GM12878 (cell line): Measurements from ENCODE around the gene DLG2. TPM values are rescaled to one million over a fixed set of nuclear protein-coding genes. Genes with fewer than 3 reads are reported as not detected.

Experiments used
- CHD2 ChIP-seq: IDR thresholded peaks from 2 replicates; pipeline ENCODE4 v1.6.1; 2011; ENCODE audit warnings: low read depth, low read length, improper control_type of control experiment, borderline replicate concordance
- CUX1 ChIP-seq: IDR thresholded peaks from 2 replicates; pipeline ENCODE4 v1.6.1; 2012; ENCODE audit warnings: improper control_type of control experiment, low read depth, low read length; ENCODE audit not compliant: insufficient replicate concordance
- EP300 ChIP-seq, 2 experiments: fragments of 150-350 bp in 1 of 2; IDR thresholded peaks; 2 replicates each; pipeline ENCODE4 v1.6.1; 2011 to 2012; ENCODE audit warnings: low read depth in 2 of 2, low read length in 2 of 2, borderline replicate concordance in 1 of 2, improper control_type of control experiment in 1 of 2, inconsistent platforms in 1 of 2; ENCODE audit not compliant: control insufficient read depth in 1 of 2
- MLLT1 ChIP-seq: fragments of 450-650 bp; IDR thresholded peaks from 2 replicates; pipeline ENCODE4 v1.6.1; 2016; ENCODE audit warnings: mild to moderate bottlenecking
- MTA2 ChIP-seq: fragments of 450-650 bp; IDR thresholded peaks from 2 replicates; pipeline ENCODE4 v1.6.1; 2016; ENCODE audit warnings: low read depth, mild to moderate bottlenecking, moderate library complexity
- RAD21 ChIP-seq: IDR thresholded peaks from 2 replicates; pipeline ENCODE4 v1.6.1; 2011; ENCODE audit warnings: mild to moderate bottlenecking, low read depth, low read length, moderate library complexity; ENCODE audit not compliant: insufficient read depth
- SMC3 ChIP-seq: IDR thresholded peaks from 2 replicates; pipeline ENCODE4 v1.6.1; 2011; ENCODE audit warnings: low read length, improper control_type of control experiment, borderline replicate concordance
- TARDBP ChIP-seq: IDR thresholded peaks from 2 replicates; pipeline ENCODE4 v1.6.1; 2016; ENCODE audit warnings: borderline replicate concordance
- ZBTB4 ChIP-seq: fragments of 450-650 bp; formaldehyde crosslinking; IDR thresholded peaks from 2 replicates; pipeline ENCODE4 v1.4.0; 2022; ENCODE audit warnings: mild to moderate bottlenecking, moderate library complexity
- ZNF274 ChIP-seq: IDR thresholded peaks from one replicate; pipeline ENCODE4 v1.8.0; 2011; ENCODE audit not compliant: insufficient read length, insufficient read depth
- ZSCAN29 ChIP-seq: fragments of 450-650 bp; IDR thresholded peaks from 2 replicates; pipeline ENCODE4 v1.6.1; 2017; ENCODE audit warnings: mild to moderate bottlenecking, moderate library complexity
- polyA plus RNA-seq, 11 experiments: library from polyadenylated mRNA; depleted of rRNA in 4 of 11; unstranded in 6 of 11; stranded (reverse) in 5 of 11; fragments of >200 nt; fragmentation: Nextera tagmentation in 4 of 11; fragmentation: Illumina TruSeq in 1 of 11; extraction: Ambion mirVana in 4 of 11; extraction: Trizol in 1 of 11; gene quantifications; 1 replicate in 1 of 11; 2 replicates in 10 of 11; pipeline versions ENCODE4 v1.2.1 to v1.2.3, GENCODE V29; 2011 to 2016; ENCODE audit warnings: inconsistent platforms in 2 of 11, missing spikeins in 2 of 11, low read depth in 1 of 11
- total RNA-seq, 4 experiments: library from RNA; depleted of rRNA in 3 of 4; stranded (reverse); fragments of >200 nt in 3 of 4; fragmentation: Illumina TruSeq in 1 of 4; extraction: Trizol in 1 of 4; gene quantifications; 2 replicates each; pipeline versions ENCODE4 v1.2.1 to v1.2.3, GENCODE V29; 2013 to 2021
- TF ChIP-seq, protein P1 (sequence below): fragments of 450-650 bp; IDR thresholded peaks from 2 replicates; pipeline ENCODE4 v1.6.1; 2016; ENCODE audit warnings: mild to moderate bottlenecking
- TF ChIP-seq, protein P2 (sequence below): IDR thresholded peaks from 2 replicates; pipeline ENCODE4 v1.6.1; 2011; ENCODE audit warnings: mild to moderate bottlenecking, low read depth, low read length, moderate library complexity; ENCODE audit not compliant: insufficient replicate concordance
- TF ChIP-seq, protein P3 (sequence below): IDR thresholded peaks from 2 replicates; pipeline ENCODE4 v1.6.1; 2011; ENCODE audit warnings: borderline replicate concordance, low read depth, mild to moderate bottlenecking, moderate library complexity, low read length; ENCODE audit not compliant: insufficient read depth, poor library complexity, severe bottlenecking

The DLG2 gene
- total and polyA plus RNA-seq, 10 of the 15 experiments (the other 5 are each of a cell fraction or from before 2014, with no cell fraction given), result 0.09 to 0.98 (median 0.35) TPM

GRCh38 chr11:83835423-83835822, 1791.7 kb downstream of the DLG2 start (continued):
- TF ChIP-seq, protein P1, sequence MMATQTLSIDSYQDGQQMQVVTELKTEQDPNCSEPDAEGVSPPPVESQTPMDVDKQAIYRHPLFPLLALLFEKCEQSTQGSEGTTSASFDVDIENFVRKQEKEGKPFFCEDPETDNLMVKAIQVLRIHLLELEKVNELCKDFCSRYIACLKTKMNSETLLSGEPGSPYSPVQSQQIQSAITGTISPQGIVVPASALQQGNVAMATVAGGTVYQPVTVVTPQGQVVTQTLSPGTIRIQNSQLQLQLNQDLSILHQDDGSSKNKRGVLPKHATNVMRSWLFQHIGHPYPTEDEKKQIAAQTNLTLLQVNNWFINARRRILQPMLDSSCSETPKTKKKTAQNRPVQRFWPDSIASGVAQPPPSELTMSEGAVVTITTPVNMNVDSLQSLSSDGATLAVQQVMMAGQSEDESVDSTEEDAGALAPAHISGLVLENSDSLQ, result no peak
- TF ChIP-seq MLLT1 (0 out of 2 replicates have a peak, but pooled peaks have one; percentile 23), ZSCAN29 (no peak), RAD21 (no peak), EP300 (IDR thresholded peaks at IDR 0.05; ENCODE audit: borderline replicate concordance in 1 of 2, control insufficient read depth in 1 of 2, low read depth in 2 of 2, low read length in 2 of 2) (0 out of 4 replicates have a peak, but pooled peaks of 1 of the 2 experiments have one; percentile 41), ZNF274 (no peak), CUX1 (no peak), CHD2 (no peak), SMC3 (no peak), ZBTB4 (no peak), MTA2 (peak; percentile 72), TARDBP (no peak)
- TF ChIP-seq, protein P2, sequence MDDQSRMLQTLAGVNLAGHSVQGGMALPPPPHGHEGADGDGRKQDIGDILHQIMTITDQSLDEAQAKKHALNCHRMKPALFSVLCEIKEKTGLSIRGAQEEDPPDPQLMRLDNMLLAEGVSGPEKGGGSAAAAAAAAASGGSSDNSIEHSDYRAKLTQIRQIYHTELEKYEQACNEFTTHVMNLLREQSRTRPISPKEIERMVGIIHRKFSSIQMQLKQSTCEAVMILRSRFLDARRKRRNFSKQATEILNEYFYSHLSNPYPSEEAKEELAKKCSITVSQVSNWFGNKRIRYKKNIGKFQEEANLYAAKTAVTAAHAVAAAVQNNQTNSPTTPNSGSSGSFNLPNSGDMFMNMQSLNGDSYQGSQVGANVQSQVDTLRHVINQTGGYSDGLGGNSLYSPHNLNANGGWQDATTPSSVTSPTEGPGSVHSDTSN, result no peak
- TF ChIP-seq, protein P3, sequence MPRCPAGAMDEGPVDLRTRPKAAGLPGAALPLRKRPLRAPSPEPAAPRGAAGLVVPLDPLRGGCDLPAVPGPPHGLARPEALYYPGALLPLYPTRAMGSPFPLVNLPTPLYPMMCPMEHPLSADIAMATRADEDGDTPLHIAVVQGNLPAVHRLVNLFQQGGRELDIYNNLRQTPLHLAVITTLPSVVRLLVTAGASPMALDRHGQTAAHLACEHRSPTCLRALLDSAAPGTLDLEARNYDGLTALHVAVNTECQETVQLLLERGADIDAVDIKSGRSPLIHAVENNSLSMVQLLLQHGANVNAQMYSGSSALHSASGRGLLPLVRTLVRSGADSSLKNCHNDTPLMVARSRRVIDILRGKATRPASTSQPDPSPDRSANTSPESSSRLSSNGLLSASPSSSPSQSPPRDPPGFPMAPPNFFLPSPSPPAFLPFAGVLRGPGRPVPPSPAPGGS, result no peak
